ENCODE measurements around the gene DTHD1. TPM values are rescaled to one million over a fixed set of nuclear protein-coding genes. Genes with fewer than 3 reads are reported as not detected.

Gene DTHD1
- not detected in 2 replicates for total RNA-seq (2014; rRNA removed; shearing (Covaris generic))

DNA sequence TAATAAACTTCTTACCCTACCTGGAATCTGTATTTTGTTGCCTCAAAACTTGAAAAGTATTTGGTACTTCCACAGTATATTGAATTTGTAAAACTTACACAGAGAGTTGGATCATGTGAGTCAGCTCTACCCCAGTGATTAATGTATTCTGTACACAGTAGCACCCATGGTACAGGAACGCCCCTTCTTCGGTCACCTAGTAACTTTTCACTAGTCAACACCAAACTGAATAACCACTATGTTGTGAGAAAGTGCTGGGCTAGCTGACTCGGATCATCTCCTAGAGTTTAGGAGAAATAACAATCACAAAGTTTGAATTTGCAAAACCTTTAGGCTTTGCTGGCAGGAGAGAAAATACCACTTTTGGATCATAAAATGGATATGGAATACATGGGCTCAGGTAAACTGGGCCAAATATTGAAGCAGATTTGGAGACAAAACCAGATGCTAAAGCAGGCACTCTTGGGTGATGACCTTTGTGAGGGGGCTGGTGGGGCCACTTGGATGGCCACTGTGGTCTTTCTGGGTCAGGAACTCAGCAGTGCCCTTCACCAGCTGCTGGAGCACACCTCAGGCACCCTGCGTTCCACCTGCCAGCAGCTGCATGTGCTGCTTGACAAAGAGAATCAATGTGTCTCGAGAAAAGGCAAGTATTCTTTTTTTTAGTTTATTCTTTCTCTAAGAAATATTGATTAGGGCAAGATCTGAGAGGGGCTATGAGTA, at the start of gene DTHD1:
Gene DTHD1, plus strand, starts transcription at position 233 of the 723 bp plus-strand sequence. Its CDS starts 143 bp downstream, at position 376.
- in situ Hi-C loops (cut with HindIII; ENCODE audit: low sequenced_read_pairs), result no loop called here
- no peak for DNase-seq (ENCODE audit: low spot score)

DNA sequence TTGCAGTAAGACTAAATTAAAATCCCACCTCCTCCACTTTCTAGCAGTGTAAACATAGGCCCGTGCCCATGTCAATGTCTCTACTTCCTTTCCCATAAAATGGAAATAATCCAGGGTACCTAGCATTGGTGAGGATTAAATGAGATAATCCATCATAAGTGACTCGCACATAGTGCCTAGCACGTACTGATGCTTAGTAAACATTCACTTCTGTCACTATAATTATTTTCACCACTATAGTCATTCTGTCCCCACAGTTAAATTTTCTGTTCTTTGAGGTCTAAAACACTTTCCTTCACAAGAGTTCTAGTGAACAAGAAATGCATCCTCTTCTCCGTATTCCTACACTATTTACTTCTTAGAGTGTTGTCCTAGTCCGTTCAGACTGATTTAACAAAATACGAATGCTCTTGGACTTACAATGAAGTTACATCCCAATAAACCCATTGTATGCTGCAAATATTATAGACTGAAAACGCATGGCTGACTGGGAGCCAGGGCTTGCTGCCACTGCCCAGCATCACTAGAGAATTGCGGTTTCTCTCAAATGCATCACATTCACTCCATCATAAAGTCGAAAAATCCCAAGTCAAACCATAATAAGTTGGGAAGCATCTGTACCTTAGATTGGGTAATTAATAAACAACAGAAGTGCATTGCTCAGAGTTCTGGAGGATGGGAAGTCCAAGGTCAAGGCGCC, 47.7 kb upstream of the DTHD1 start:
- no peak for DNase-seq (ENCODE audit: low spot score)
- in situ Hi-C loops (cut with HindIII; ENCODE audit: low sequenced_read_pairs), result no loop called here

DNA sequence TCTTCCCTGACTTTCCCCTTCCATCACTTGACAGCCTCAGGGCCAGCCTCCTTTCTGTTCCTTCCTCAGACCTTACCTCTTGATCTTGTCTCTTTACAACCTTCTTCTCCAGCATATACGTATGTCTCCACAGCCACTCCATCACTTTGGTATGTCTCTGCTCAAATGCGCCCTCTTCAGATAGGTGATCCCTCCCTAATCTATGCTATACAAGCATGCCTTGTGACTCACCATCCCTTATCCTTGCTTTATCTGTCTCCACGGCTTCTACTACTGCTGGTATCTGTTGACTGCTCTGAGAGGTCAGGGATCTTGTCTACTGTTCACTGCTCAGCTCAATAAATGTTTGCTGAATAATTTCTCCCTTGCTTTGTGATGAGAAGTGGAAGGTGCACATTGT, 46.1 kb upstream of the DTHD1 start:
- in situ Hi-C loops (cut with HindIII; ENCODE audit: low sequenced_read_pairs), result no loop called here
- no peak for DNase-seq (ENCODE audit: low spot score)

DNA sequence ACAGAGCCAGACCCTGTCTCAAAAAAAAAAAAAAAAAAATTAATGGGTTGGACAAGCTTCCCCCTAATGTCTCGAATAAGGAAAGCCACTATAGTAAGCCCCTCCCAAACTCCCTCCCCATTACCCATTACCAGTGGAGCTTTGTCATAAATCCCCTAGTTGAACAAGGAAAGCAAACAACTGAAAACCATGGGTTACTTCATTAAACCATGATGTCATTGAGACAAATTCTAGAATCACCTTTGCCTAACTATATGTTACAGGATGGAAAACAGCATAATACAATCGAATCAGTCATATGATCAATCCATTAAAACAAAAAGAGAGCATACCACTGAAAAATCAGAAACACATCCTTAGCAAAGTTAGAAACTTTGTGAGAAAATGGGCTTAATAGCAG, 45.3 kb upstream of the DTHD1 start:
- in situ Hi-C loops (cut with HindIII; ENCODE audit: low sequenced_read_pairs), result no loop called here
- no peak for DNase-seq (ENCODE audit: low spot score)

DNA sequence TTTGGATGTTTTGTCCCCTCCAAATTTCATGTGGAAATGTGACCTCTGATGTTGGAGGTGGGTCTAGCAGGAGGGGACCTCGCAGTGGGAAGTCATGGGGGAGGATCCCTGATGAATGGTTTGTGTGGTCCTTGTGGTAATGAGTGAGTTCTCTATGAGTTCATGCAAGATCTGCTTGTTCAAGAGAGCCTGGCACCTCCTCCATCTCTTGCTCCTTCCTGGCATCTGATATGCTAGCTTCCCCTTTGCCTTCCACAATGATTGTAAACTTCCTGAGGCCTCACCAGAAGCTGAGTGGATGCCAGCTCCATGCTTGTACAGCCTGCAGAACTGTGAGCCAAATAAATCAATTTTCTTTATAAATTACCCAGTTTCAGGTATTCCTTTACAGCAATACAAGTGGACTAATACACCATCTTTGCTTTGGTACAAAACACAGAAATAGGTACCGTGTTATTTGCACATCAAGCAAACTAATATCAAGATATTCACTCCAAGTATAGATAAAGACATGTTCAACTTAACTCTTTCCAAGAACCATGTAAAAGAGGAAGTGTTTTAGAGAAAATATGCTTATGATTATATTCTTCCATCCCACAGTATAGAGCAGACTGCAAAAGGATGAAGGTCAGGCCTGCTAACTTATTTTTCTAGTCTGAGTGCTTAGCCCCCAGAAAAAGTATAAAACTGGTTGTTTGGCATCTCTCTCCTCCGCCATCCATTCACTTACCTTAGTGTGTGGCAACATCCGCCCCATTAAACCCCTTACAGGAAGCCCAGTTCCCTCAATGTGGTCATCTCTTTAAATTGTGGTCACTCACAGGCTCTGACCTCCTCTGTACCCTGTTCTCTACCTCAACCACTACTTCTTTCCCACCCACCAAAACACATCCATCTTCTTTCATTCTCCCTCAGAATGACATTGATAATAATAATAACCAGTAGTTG, 43.8 kb upstream of the DTHD1 start:
- no peak for DNase-seq (ENCODE audit: low spot score)
- in situ Hi-C loops (cut with HindIII; ENCODE audit: low sequenced_read_pairs), result no loop called here

DNA sequence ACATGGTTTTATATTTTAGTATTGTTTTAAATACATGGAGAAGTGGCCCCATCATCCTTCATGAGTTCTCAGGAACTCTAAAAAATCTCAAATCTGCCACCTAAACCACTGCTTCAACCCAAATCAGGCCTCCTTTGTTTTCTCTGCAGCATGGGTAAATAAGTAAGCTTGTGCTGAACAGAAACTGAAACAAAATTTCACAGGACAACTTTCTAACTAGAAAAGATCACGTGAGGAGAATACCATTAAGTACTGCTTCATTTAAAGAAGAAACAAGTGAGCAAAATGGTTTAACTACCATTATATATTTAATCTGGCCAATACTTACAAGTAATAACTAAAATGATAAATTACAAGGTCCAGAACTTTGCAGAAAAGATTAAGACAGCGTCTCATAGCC, 39.6 kb upstream of the DTHD1 start:
- in situ Hi-C loops (cut with HindIII; ENCODE audit: low sequenced_read_pairs), result no loop called here
- DNase-seq (ENCODE audit: low spot score), result no peak

DNA sequence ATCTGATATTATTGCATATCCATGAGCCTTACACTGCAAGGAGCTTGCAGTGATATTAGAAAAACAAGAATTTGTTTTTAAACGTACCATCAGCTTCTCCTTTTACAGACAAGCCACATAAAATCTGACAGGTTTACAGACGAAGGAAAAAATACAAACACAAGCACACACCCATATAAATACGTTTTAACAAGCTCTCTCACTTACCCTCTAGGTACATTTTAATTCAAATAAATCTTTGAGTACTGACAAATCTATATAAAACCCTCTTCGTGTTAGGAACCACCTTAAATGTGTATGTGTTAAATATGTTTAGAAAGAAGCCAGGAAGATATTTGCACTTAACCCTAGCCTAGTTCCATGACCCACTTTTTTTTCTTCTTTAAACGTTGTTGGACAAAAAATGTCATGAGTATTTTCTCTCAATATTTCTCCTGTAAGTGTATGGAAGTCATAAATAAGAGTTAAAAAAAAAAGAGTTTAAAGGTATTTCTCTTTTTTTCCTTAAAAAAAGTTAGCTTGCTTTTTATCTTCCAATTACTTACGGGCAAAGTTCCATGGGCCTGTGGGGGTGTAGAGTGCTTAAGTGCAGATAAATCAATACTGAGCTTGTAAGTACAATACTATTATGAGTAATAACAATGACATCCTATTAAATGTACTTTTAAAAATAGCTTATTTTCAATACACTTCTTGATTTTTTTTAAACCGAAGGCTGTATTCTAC, 38.6 kb upstream of the DTHD1 start:
- in situ Hi-C loops (cut with HindIII; ENCODE audit: low sequenced_read_pairs), result no loop called here
- DNase-seq (ENCODE audit: low spot score), result no peak

DNA sequence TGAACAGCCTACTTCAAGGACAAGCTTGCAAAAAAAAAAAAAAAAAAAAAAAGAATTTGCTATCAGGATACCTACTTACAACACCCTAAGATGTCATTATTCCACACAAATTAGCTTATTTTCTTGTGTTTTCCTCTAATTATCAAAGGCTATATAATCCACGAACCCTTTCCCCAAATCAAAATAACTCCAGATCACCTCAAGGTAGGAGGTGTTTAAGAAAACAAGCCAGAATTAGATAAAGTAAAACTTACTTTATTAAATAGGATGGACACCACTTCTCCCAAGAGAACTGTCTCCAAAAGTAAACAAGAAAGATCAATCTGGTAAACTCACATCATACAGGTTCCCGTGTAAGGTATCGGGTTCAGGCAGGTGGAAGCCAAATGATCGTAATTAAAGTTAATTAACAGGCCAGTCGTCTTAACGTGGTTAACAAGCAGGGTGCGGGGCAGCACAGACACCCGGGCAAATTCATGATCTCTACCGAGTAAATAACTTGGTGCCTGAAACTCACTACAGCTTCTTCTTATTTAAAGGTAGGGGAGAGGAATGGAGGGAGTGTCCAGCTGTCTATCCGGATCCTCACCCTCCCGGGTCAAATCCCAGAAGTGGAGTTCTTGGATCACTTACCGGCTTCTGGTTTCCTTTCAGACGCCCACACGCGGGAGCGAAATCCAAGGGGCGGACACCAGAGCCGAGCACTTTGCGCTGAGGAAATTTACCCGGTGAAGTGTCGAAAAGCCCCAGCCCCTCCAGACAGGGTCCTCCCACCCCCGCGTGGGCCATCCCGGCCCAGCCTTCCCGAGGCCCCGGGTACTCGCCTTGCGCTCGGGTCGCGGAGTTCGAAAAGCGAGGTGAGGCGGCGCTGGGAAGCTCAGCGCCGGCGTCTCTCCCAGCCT, 37.8 kb upstream of the DTHD1 start:
- in situ Hi-C loops (cut with HindIII; ENCODE audit: low sequenced_read_pairs), result no loop called here
- no peak for DNase-seq (ENCODE audit: low spot score)

DNA sequence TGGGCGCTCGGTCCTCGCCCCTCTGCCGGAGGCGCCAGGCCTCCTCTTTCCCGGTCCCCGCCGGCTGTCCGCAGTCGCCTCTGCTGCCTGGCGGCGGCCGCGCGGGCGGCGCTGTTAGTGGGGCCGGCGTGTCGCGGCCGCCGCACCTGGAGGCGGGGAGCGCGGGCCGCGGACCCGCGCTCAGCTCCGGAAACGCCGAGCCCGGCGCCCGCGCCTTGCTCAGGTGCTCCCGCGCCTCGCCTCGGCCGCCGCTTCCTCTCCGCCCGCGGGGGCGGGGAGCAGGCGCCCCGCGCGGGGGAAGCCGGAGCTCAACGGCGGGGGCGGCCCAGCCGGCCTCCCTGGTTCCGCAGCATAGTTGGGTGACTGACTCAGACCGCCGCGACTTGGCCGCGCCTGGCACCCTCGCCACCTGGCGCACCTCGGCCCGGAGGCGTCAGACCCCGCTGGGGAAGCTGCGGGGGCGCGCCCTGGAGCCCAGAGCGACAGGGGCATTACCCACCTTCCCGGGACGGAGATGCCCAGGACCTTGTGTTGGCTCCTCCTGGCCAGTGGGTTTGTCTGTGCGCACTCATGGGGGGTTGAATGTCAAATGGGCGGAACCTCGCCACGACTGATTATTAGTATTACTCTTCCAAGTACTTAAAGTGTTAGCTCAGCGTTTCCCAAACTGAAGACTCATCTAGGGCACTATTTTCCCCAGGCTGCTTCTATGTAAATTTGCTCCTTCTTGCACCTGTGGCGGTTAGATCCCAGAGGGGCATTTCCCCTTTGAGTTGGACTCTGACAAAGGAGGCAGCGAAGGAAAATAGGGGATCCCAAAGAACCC, 36.9 kb upstream of the DTHD1 start, which contains the start of gene ARAP2:
Gene ARAP2, minus strand, starts transcription at position 258 of the 826 bp plus-strand sequence. CDS start 15,028 bp downstream, outside the sequence.
- no peak for DNase-seq (ENCODE audit: low spot score)
- in situ Hi-C loops (cut with HindIII; ENCODE audit: low sequenced_read_pairs), result no loop called here

DNA sequence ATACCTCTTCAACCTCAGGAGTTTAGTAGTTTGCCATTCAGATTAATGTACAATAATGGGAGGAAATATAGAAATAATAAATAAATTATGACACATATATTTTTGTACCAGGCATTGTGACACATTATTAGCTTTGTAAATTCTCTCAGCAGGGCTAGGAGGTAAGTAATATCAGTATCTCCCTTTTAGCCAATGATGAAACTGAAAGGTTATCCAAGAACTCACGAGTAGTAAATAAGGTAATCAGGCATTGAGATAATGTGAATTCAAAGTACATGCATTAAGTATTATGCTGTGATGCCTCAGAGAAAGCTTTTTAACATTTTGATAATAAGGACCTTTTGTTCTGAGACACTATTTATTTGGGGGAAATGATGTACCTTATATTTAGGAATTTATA, 31.8 kb upstream of the DTHD1 start:
- in situ Hi-C loops (cut with HindIII; ENCODE audit: low sequenced_read_pairs), result no loop called here
- DNase-seq (ENCODE audit: low spot score), result no peak

DNA sequence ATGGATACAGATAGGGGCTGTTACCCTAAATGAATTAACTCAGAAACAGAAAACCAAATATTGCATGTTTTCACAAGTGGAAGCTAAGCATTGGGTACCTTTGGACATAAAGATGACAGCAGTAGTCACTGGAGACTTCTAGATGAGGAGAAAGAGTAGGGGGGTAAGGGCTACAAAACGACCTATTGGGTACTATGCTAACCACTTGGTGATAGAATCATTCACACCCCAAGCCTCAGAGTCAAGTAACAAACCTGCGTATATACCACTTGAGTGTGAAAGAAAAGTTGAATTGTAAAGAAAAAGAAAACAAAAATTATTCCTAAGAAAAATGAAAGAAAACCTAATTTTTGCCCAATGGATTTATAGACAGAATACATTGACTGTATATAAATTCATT, 29.4 kb upstream of the DTHD1 start:
- in situ Hi-C loops (cut with HindIII; ENCODE audit: low sequenced_read_pairs), result no loop called here
- no peak for DNase-seq (ENCODE audit: low spot score)

DNA sequence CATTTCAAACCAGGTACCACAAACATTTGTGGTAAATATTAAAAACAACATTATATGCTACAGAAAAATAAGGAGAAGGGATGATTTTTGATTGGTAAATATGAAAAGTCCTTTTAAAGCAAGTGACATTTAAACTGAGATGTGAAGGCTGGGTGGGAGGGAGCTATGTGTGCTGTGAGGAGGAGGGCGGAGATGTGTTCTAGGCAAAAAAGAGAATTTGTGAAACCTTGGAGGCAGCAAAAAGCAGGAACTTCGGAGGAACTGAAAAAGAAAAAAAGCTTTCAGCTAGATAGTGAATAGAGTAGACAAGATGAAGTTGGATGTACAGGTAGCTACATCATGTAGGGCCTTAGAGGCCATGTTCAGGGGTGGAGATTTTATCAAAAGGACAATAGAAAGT, 27.0 kb upstream of the DTHD1 start:
- DNase-seq (ENCODE audit: low spot score), result no peak
- in situ Hi-C loops (cut with HindIII; ENCODE audit: low sequenced_read_pairs), result no loop called here

DNA sequence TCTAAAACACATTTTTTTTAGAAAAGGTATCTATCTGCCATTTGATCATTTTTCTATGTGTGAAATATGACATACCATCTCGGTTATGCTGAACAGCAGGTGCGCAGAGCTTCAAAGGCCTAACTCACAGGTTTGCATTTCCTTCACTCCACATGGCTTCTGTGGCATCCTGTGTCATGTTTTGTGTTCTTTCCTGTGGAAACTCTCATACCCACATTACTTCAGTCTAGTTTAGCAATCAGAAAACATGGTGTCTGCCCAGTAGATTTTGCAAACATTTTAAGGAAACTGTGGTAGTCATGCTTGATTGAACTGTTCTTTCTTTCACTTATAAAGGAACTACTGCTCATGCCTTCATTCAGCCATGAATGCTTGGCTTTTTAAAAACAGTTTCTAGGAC, 25.8 kb upstream of the DTHD1 start:
- in situ Hi-C loops (cut with HindIII; ENCODE audit: low sequenced_read_pairs), result no loop called here
- no peak for DNase-seq (ENCODE audit: low spot score)

DNA sequence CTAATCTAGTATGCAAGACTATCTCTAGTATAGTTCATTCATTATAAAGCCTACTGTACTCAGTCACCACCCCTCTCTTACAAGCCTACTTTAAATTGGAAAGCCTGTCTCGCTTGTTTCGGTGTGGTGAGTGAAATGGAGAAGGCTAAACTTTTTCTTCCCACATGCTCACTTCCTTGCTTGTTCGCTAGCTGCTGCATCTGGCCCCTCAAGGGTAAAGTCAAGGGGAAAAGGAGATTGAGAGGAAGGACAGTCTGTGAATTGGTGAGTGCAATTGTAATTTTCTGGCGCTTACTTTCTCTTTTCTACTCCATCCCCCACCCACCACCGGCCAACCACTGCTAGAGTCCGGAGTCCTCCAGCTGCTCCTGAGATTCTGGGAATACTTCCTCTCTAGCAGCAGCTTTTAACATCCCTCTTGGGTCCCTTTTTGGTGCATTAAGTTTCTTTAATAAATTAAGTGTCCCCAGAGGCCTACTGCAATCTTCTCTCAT, 25.0 kb upstream of the DTHD1 start:
- in situ Hi-C loops (cut with HindIII; ENCODE audit: low sequenced_read_pairs), result no loop called here

DNA sequence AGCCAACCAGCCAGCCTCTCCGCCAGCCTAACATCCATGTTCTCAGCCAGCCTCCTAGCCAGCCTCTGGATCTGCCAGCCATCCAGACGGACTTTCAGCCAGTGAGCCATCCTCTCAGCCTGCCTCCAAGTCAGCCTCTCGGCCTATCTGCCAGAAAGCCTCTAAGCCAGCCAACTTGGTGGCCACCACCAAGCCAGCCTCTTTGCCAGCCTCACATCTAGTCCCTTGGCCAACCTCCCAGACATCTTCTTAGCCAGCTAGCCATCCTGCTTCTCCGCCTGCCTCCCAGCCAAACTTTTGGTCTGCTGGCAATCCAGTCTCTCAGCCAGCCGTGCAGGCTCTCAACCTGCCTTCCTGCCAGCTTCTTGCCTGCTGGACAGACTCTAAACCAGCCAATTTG, 20.7 kb upstream of the DTHD1 start:
- no peak for DNase-seq (ENCODE audit: low spot score)
- in situ Hi-C loops (cut with HindIII; ENCODE audit: low sequenced_read_pairs), result no loop called here

More for the DNA sequence above, 25.0 kb upstream of the DTHD1 start:
- no peak for DNase-seq (ENCODE audit: low spot score)

DNA sequence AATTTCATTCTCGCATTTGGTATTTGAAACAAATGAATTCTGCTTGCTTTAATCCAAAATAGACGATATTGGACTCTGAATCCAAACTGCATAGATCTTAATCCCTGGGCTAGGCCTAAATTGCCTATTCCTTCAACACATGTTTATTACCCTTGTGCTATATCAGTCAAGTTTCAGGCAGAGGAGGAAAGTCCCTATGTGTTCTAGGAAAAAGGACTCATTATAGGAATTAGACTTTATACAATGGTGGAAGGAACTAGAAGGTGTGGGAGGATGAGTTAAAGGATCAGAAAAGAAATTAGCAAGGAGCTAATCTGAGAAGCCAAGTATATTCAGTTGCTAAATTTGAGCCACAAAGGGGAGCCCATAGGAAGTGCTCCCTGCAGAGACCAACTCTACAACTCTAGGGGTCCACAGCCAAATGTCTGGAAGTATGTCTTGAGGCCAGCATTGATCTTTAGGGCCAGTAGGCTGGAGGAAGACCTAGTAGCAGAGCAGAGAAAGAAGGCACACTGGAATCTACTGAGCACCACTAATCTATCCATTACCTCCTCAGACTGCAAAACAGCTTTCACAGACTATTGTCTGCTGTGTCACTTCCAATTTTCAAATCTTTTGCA, 17.1 kb upstream of the DTHD1 start:
- in situ Hi-C loops (cut with HindIII; ENCODE audit: low sequenced_read_pairs), result no loop called here
- no peak for DNase-seq (ENCODE audit: low spot score)
